Measurements from ENCODE around the gene ABLIM3. TPM values are rescaled to one million over a fixed set of nuclear protein-coding genes. Genes with fewer than 3 reads are reported as not detected.
A peak's percentile ranks its signal among the peaks of the same experiment; 100 is the strongest.

The ABLIM3 gene
- total and polyA plus RNA-seq, 12 donors, result 53.6 to 189 (median 103) TPM

DNA sequence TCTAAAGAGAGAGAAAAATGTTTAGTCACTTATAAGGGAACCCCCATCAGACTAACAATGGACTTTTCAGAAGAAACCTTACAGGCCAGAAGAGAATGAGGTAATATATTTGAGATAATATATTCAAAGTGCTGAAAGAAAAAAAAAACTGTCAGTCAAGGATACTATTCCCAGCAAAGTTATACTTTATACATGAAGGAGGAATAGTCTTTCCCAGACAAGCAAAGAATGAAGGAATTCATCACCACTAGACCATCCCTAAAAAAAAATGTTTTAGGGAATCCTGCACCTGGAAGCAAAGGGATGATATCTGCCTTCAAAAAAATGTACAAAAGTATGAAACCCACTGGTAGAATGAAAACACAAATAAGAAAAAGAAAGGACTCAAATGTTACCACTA lies 41.0 kb upstream of the ABLIM3 start:
- ATAC-seq (no peak), DNase-seq (no peak)
- H3K36me3 ChIP-seq, result no peaks in the 10 kb centered on the region
- no peak overlapping the region for H3K4me3 ChIP-seq
- no peaks in the 10 kb centered on the region for H3K4me1 ChIP-seq
- no peaks in the 10 kb centered on the region for H3K27me3 ChIP-seq
- H3K27ac ChIP-seq, result no peak overlapping the region
- peaks cover 0 to 69% (median 19%) of the 10 kb centered on the region in 11 donors for H3K9me3 ChIP-seq
- intact Hi-C loops (cut with DNase I), result no loop called here
- TF ChIP-seq, protein P1, sequence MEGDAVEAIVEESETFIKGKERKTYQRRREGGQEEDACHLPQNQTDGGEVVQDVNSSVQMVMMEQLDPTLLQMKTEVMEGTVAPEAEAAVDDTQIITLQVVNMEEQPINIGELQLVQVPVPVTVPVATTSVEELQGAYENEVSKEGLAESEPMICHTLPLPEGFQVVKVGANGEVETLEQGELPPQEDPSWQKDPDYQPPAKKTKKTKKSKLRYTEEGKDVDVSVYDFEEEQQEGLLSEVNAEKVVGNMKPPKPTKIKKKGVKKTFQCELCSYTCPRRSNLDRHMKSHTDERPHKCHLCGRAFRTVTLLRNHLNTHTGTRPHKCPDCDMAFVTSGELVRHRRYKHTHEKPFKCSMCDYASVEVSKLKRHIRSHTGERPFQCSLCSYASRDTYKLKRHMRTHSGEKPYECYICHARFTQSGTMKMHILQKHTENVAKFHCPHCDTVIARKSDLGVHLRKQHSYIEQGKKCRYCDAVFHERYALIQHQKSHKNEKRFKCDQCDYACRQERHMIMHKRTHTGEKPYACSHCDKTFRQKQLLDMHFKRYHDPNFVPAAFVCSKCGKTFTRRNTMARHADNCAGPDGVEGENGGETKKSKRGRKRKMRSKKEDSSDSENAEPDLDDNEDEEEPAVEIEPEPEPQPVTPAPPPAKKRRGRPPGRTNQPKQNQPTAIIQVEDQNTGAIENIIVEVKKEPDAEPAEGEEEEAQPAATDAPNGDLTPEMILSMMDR (IDR thresholded peaks at IDR 0.05), result no peak

DNA sequence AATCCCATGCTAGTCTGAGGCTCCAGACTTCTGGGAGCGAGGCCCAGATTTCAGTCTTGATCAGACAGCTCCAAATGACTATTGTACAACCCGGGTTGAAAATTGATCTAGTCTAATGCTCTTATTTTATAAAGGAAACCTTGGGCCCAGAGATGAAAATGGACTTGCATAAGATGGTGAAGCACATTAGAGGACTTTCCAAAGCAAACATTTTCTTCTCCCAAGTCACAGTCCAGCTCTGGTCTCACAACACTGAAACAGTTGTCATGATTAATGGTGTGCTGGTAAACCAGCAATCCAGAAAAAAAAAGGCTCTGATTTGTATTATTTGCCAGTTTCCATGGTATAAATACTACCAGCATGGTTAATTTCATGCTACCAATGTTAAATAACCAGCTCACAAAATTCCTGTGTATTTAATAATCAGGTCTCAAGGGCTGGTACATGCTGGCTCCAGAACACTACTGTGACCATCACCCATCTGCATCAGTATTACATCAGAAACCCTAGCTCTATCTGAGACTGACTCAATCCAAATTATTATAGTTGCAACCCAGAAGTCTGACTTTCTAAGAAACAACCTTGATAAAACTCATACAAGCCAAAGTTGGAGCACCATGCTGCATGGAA lies 32.5 kb upstream of the ABLIM3 start:
- WGBS, 2 donors, result 91 to 96% methylated on average over 2 of the region's 2 CpGs
- DNase-seq (no peak), ATAC-seq (no peak)
- intact Hi-C loops (cut with DNase I), result no loop called here
- TF ChIP-seq, protein P1 (IDR thresholded peaks at IDR 0.05), result no peak
- H3K27ac ChIP-seq, result no peak overlapping the region
- H3K27me3 ChIP-seq, result no peaks in the 10 kb centered on the region
- no peak overlapping the region for H3K4me3 ChIP-seq
- no peaks in the 10 kb centered on the region for H3K36me3 ChIP-seq
- peaks cover 0 to 4% (median 0%) of the 10 kb centered on the region in 9 donors for H3K4me1 ChIP-seq
- no peaks in the 10 kb centered on the region for H3K9me3 ChIP-seq

DNA sequence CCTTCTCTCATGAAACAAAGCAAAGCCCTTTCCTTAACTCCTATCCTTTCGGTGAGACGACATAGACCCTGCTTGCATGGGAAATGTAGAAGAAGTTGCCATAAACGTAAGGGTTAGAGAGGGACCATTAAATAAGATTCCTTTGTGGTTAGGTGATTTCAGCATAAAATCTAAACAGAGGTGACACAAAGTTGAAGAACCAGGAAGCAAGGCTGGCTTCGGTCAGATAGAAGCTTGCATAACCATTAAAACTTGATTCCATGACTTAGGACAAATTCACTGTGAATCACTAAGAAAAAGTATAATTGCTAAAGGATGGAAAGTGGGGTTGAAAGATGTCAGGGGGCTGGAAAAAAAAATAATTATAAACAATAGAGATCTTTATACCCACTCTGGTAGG lies 30.9 kb upstream of the ABLIM3 start:
- TF ChIP-seq, protein P1 (IDR thresholded peaks at IDR 0.05), result no peak
- 91 to 93% methylated on average over 4 of the region's 4 CpGs for whole genome bisulfite sequencing, 2 donors
- H3K36me3 ChIP-seq, result no peaks in the 10 kb centered on the region
- ATAC-seq, result no peak
- DNase-seq, result no peak
- H3K4me1 ChIP-seq, result peaks cover 0 to 12% (median 6%) of the 10 kb centered on the region in 9 donors
- H3K9me3 ChIP-seq, result no peaks in the 10 kb centered on the region
- intact Hi-C loops (cut with DNase I), result loop anchor here (5.0 to 10.0 kb wide), 12 partner anchors 46 to 926 kb away; partner anchors contain the start of genes SH3TC2 (in 4 of the 10) and ADRB2 (in 1 of the 10)
- H3K4me3 ChIP-seq, result no peak overlapping the region
- H3K27ac ChIP-seq, result no peak overlapping the region
- H3K27me3 ChIP-seq, result no peaks in the 10 kb centered on the region

DNA sequence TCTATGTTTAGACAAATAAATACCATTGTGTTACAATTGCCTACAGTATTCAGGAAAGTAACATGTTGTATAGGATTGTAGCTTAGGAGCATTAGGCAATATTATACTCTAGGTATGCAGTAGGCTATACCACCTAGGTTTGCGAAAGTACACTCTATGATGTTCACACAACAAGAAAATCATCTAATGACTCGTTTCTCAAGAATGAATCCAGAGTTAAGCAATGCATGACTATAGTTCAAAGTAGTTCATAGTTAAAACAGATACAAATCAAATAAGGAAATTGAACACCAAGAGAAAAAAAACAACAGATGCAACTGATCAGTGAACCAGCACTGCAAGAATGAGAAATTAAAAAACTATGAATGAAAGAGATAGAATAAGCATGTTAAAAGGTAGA lies 27.6 kb upstream of the ABLIM3 start:
- H3K4me1 ChIP-seq, result peaks cover 0 to 12% (median 6%) of the 10 kb centered on the region in 9 donors
- no peaks in the 10 kb centered on the region for H3K27me3 ChIP-seq
- no peaks in the 10 kb centered on the region for H3K36me3 ChIP-seq
- TF ChIP-seq, protein P1 (IDR thresholded peaks at IDR 0.05), result no peak
- H3K9me3 ChIP-seq, result no peaks in the 10 kb centered on the region
- no peak overlapping the region for H3K4me3 ChIP-seq
- WGBS, 2 donors, result 82 to 86% methylated on average over 2 of the region's 2 CpGs
- ATAC-seq (no peak), DNase-seq (no peak)
- intact Hi-C loops (cut with DNase I), result loop anchor here (1.0 to 10.0 kb wide), 17 partner anchors 49 to 929 kb away; partner anchors contain the start of genes SH3TC2 (in 4 of the 10) and ADRB2 (in 1 of the 10)
- peak overlapping the region in 1 of 10 donors; percentile 73 for H3K27ac ChIP-seq
